Tibial artery (tissue), 4 donors: Measurements from ENCODE around the gene C3orf22.

Source experiments
- DNase-seq, 2 donors: peaks; one replicate each; pipeline ENCODE4 v3.0.0-alpha.2; 2019
- H3K27ac ChIP-seq, 2 donors: fragments of 200-600 bp; sonication (generic) in 1 of 2; 1 replicate in 1 of 2; 2 replicates in 1 of 2; pipeline ENCODE4 v1.5.1; 2018 to 2019; ENCODE audit warnings: mild to moderate bottlenecking in 1 of 2
- H3K27me3 ChIP-seq, 2 donors: fragments of 200-600 bp; sonication (generic) in 1 of 2; one replicate each; pipeline versions ENCODE4 v1.5.1 to v1.6.0; 2016 to 2019
- H3K36me3 ChIP-seq, 3 donors: fragments of 200-600 bp; sonication (generic) in 2 of 3; one replicate each; pipeline ENCODE4 v1.5.1; 2016 to 2019; ENCODE audit warnings: mild to moderate bottlenecking in 2 of 3
- H3K4me1 ChIP-seq, 4 donors: fragments of 200-600 bp; sonication (generic) in 2 of 4; 1 replicate in 3 of 4; 2 replicates in 1 of 4; pipeline ENCODE4 v1.5.1; 2016 to 2019
- H3K4me3 ChIP-seq, 2 donors: fragments of 200-600 bp; sonication (generic) in 1 of 2; 1 replicate in 1 of 2; 2 replicates in 1 of 2; pipeline ENCODE4 v1.5.1; 2018 to 2019; ENCODE audit warnings: mild to moderate bottlenecking in 2 of 2
- H3K9me3 ChIP-seq, 3 donors: fragments of 200-600 bp; sonication (generic) in 1 of 3; one replicate each; pipeline ENCODE4 v1.5.1; 2016 to 2019
- CTCF ChIP-seq, 2 experiments: fragments of 200-600 bp in 1 of 2; fragments of 450-650 bp in 1 of 2; IDR thresholded peaks; one replicate each; pipeline ENCODE4 v1.5.1; 2017 to 2019; ENCODE audit warnings: antibody characterized with exemption in 2 of 2, mild to moderate bottlenecking in 1 of 2, moderate library complexity in 1 of 2
- intact Hi-C: fragments of 100-400 bp; cut with DNase I; formaldehyde crosslinking; loops from one replicate; pipeline ENCODE4 v1.15.0; 2023; ENCODE audit warnings: low total_unique reads

The C3orf22 gene

GRCh38 chr3:126542340-126543241 is 16.1 kb downstream of the C3orf22 start:
- no peaks in the 10 kb centered on the region for H3K9me3 ChIP-seq
- peaks cover 0 to 7% (median 3%) of the 10 kb centered on the region in 4 donors for H3K4me1 ChIP-seq
- TF ChIP-seq CTCF (IDR thresholded peaks at IDR 0.05) = no peak
- DNase-seq = peak in 1 of 2 donors; percentile 64
- no peak overlapping the region for H3K27ac ChIP-seq
- intact Hi-C loops = no loop called here
- no peaks in the 10 kb centered on the region for H3K36me3 ChIP-seq
- no peak overlapping the region for H3K4me3 ChIP-seq
- H3K27me3 ChIP-seq = peaks cover 0 to 64% of the 10 kb centered on the region in 2 donors

- Histone ChIP-seq H3K36me3 (no peaks in the 10 kb centered on the region), H3K27me3 (peaks cover 0 to 72% of the 10 kb centered on the region in 2 donors), H3K27ac (no peak overlapping the region), H3K4me1 (peaks cover 0 to 7% (median 3%) of the 10 kb centered on the region in 4 donors), H3K9me3 (no peaks in the 10 kb centered on the region), H3K4me3 (no peak overlapping the region)
- TF ChIP-seq CTCF (IDR thresholded peaks at IDR 0.05) = no peak
- peak in 1 of 2 donors; percentile 33 for DNase-seq
- intact Hi-C loops = no loop called here
Observed at GRCh38 chr3:126541628-126542339, 16.9 kb downstream of the C3orf22 start.

- peaks cover 0 to 74% of the 10 kb centered on the region in 2 donors for H3K27me3 ChIP-seq
- intact Hi-C loops = no loop called here
- H3K36me3 ChIP-seq = no peaks in the 10 kb centered on the region
- peak in 1 of 2 donors; percentile 51 for DNase-seq
- peaks cover 0 to 7% (median 3%) of the 10 kb centered on the region in 4 donors for H3K4me1 ChIP-seq
- TF ChIP-seq CTCF (IDR thresholded peaks at IDR 0.05) = no peak
- H3K9me3 ChIP-seq = no peaks in the 10 kb centered on the region
- no peak overlapping the region for H3K27ac ChIP-seq
- no peak overlapping the region for H3K4me3 ChIP-seq
Observed at GRCh38 chr3:126540951-126541627, 17.6 kb downstream of the C3orf22 start.

- intact Hi-C loops = no loop called here
- H3K27ac ChIP-seq = no peak overlapping the region
Observed at GRCh38 chr3:126540342-126540849, 18.3 kb downstream of the C3orf22 start.

More at GRCh38 chr3:126540342-126540849, 18.3 kb downstream of the C3orf22 start:
- no peak for TF ChIP-seq CTCF (IDR thresholded peaks at IDR 0.05)
- Histone ChIP-seq H3K36me3 (no peaks in the 10 kb centered on the region), H3K4me1 (peaks cover 0 to 7% (median 3%) of the 10 kb centered on the region in 4 donors), H3K9me3 (no peaks in the 10 kb centered on the region), H3K4me3 (no peak overlapping the region), H3K27me3 (peaks cover 0 to 75% of the 10 kb centered on the region in 2 donors)
- peak; percentile 26 to 65 for DNase-seq
